Left cardiac atrium (tissue), 4 donors: Measurements from ENCODE around the gene PRAF2. TPM values are rescaled to one million over a fixed set of nuclear protein-coding genes. Genes with fewer than 3 reads are reported as not detected.
A peak's percentile ranks its signal among the peaks of the same experiment; 100 is the strongest.

Experiments
- ATAC-seq, 2 donors: fragments of 200-7000 bp; cut with Tn5 transposase; one replicate each; pipeline ENCODE4 v1.9.1; 2020; ENCODE audit warnings: mild to moderate bottlenecking in 2 of 2, moderate library complexity in 2 of 2
- DNase-seq: peaks from one replicate; pipeline ENCODE4 v3.0.0-alpha.2; 2020
- intact Hi-C, 2 donors: fragments of 100-400 bp; cut with DNase I; formaldehyde crosslinking; loops; one replicate each; pipeline versions ENCODE4 v1.14.1 to v1.15.1; 2022 to 2023
- long read RNA-seq: library from polyadenylated mRNA; unstranded; transcript quantifications from one replicate; pipeline ENCODE4 v2.0.0, GENCODE V29; 2021
- total RNA-seq, 2 donors: library from RNA; stranded (reverse); fragmentation: NEBNext Ultra II Directional; extraction: Animal tissue kit (Norgen Biotek cat#: 25700); gene quantifications; one replicate each; pipeline ENCODE4 v1.2.1, GENCODE V29; 2021
- donor health status: DM: no; HTN: yes; CAD: no.
- donor health status: DM: no; HTN: yes; CAD: no; lungs with severe emphysema.
- donor health status: DM: yes; HTN: yes; CAD: no.
- donor health status: Dilated cardiomyopathy.

The PRAF2 gene
- 10 to 100 TPM; 15.6 to 20.1 TPM for total RNA-seq
- long read RNA-seq, partial matches to known transcripts = 1 of 3 reads
- long read RNA-seq, other reads (novel, unspliced or antisense) = 0 of 3 reads

GRCh38 chrX:49073601-49074575 is at the start of gene PRAF2:
TSS of gene PRAF2 (minus strand) at chrX:49074002. CDS start at chrX:49073987, 15 bp downstream.
- ATAC-seq = peak; percentile 90 to 91
- intact Hi-C loops = no loop called here

GRCh38 chrX:49122499-49122898 is 48.7 kb upstream of the PRAF2 start:
- no peak for DNase-seq
- intact Hi-C loops = no loop called here
- no peak for ATAC-seq

More at GRCh38 chrX:49073601-49074575, at the start of gene PRAF2:
- peak; percentile 95 for DNase-seq

- DNase-seq = no peak
- intact Hi-C loops = no loop called here
- no peak for ATAC-seq
These were observed 46.3 kb upstream of the PRAF2 start for GRCh38 chrX:49120091-49120490.

GRCh38 chrX:49117581-49117980 is 43.8 kb upstream of the PRAF2 start:
- DNase-seq (no peak), ATAC-seq (no peak)

GRCh38 chrX:49116716-49117115 is 42.9 kb upstream of the PRAF2 start:
- ATAC-seq = no peak
- no peak for DNase-seq
- intact Hi-C loops = no loop called here

More at GRCh38 chrX:49117581-49117980, 43.8 kb upstream of the PRAF2 start:
- intact Hi-C loops = no loop called here

- intact Hi-C loops = no loop called here
- DNase-seq (no peak), ATAC-seq (no peak)
These were observed 42.3 kb upstream of the PRAF2 start for GRCh38 chrX:49116076-49116475.

- intact Hi-C loops = no loop called here
- DNase-seq (no peak), ATAC-seq (no peak)
These were observed 38.0 kb upstream of the PRAF2 start for GRCh38 chrX:49111791-49112190.

GRCh38 chrX:49110417-49110816 is 36.6 kb upstream of the PRAF2 start:
- intact Hi-C loops = no loop called here
- DNase-seq (no peak), ATAC-seq (no peak)

- no peak for ATAC-seq
- intact Hi-C loops = no loop called here
- DNase-seq = no peak
These were observed 34.8 kb upstream of the PRAF2 start for GRCh38 chrX:49108641-49109040.

GRCh38 chrX:49106930-49107329 is 33.1 kb upstream of the PRAF2 start:
- intact Hi-C loops = no loop called here
- ATAC-seq (peak; percentile 76 to 77), DNase-seq (no peak)

- no peak for ATAC-seq
- DNase-seq = no peak
- intact Hi-C loops = no loop called here
These were observed 32.5 kb upstream of the PRAF2 start for GRCh38 chrX:49106296-49106695.

- intact Hi-C loops = no loop called here
- no peak for DNase-seq
- no peak for ATAC-seq
These were observed 29.8 kb upstream of the PRAF2 start for GRCh38 chrX:49103637-49104036.

- DNase-seq = no peak
- intact Hi-C loops = no loop called here
- ATAC-seq = no peak
These were observed 28.4 kb upstream of the PRAF2 start for GRCh38 chrX:49102190-49102589.

GRCh38 chrX:49101629-49101984 is 27.8 kb upstream of the PRAF2 start:
- intact Hi-C loops = no loop called here
- DNase-seq = no peak
- ATAC-seq = peak in 1 of 2 donors; percentile 0

- peak; percentile 92 for DNase-seq
- peak; percentile 98 to 99 for ATAC-seq
- intact Hi-C loops = no loop called here
These were observed 27.2 kb upstream of the PRAF2 start for GRCh38 chrX:49100704-49101628.

- intact Hi-C loops = no loop called here
- no peak for ATAC-seq
- DNase-seq = no peak
These were observed 22.6 kb upstream of the PRAF2 start for GRCh38 chrX:49096419-49096818.

GRCh38 chrX:49089553-49089952 is 15.8 kb upstream of the PRAF2 start:
- DNase-seq (no peak), ATAC-seq (no peak)
- intact Hi-C loops = no loop called here

- DNase-seq (no peak), ATAC-seq (no peak)
- intact Hi-C loops = no loop called here
These were observed 8.6 kb upstream of the PRAF2 start for GRCh38 chrX:49082271-49082871.
